H9 (cell line): Measurements from ENCODE around the gene SYNGR1. TPM values are rescaled to one million over a fixed set of nuclear protein-coding genes. Genes with fewer than 3 reads are reported as not detected.

ENCODE experiments used
- DNase-seq: peaks from one replicate; pipeline ENCODE4 v3.0.0-alpha.2; 2017
- H2AFZ ChIP-seq: one replicate; pipeline ENCODE4 v1.6.1; 2013; ENCODE audit warnings: mild to moderate bottlenecking, low read length, control low read depth, moderate library complexity
- H2AK5ac ChIP-seq: 2 replicates; pipeline ENCODE4 v1.6.1; 2013; ENCODE audit warnings: low read length, control low read depth, mixed read lengths; ENCODE audit not compliant: insufficient read length
- H2BK120ac ChIP-seq: one replicate; pipeline ENCODE4 v1.6.1; 2013; ENCODE audit warnings: low read depth, mild to moderate bottlenecking, low read length, control low read depth, inconsistent platforms; ENCODE audit not compliant: poor library complexity, severe bottlenecking
- H2BK12ac ChIP-seq: 2 replicates; pipeline ENCODE4 v1.6.1; 2013; ENCODE audit warnings: low read length, control low read depth, mixed read lengths, low read depth; ENCODE audit not compliant: insufficient read length
- H2BK15ac ChIP-seq: 2 replicates; pipeline ENCODE4 v1.6.1; 2013; ENCODE audit warnings: low read depth, low read length, control low read depth
- H2BK20ac ChIP-seq: one replicate; pipeline ENCODE4 v1.6.1; 2013; ENCODE audit warnings: low read depth, mild to moderate bottlenecking, low read length, control low read depth, inconsistent platforms; ENCODE audit not compliant: poor library complexity, severe bottlenecking
- H2BK5ac ChIP-seq: 2 replicates; pipeline ENCODE4 v1.6.1; 2013; ENCODE audit warnings: low read length, control low read depth, mixed read lengths; ENCODE audit not compliant: insufficient read length
- H3K14ac ChIP-seq: 2 replicates; pipeline ENCODE4 v1.6.1; 2013; ENCODE audit warnings: low read length, control low read depth; ENCODE audit not compliant: insufficient read depth
- H3K18ac ChIP-seq: 2 replicates; pipeline ENCODE4 v1.6.1; 2013; ENCODE audit warnings: low read depth, mild to moderate bottlenecking, mixed read lengths, low read length, control low read depth; ENCODE audit not compliant: insufficient read length
- H3K23ac ChIP-seq: 2 replicates; pipeline ENCODE4 v1.6.1; 2013; ENCODE audit warnings: low read length, control low read depth, mixed read lengths, low read depth; ENCODE audit not compliant: insufficient read length
- H3K23me2 ChIP-seq: 2 replicates; pipeline ENCODE4 v1.6.1; 2013; ENCODE audit warnings: low read depth, mild to moderate bottlenecking, mixed read lengths, low read length, control low read depth; ENCODE audit not compliant: insufficient read length, poor library complexity, severe bottlenecking
- H3K27ac ChIP-seq: 2 replicates; pipeline ENCODE4 v1.5.1; 2013; ENCODE audit warnings: low read length, control low read depth, mixed read lengths, low read depth; ENCODE audit not compliant: insufficient read length
- H3K27me3 ChIP-seq: 2 replicates; pipeline ENCODE4 v1.6.1; 2013; ENCODE audit warnings: low read length, control low read depth, inconsistent platforms; ENCODE audit not compliant: insufficient read depth
- H3K4ac ChIP-seq: 2 replicates; pipeline ENCODE4 v1.6.1; 2013; ENCODE audit warnings: low read depth, mild to moderate bottlenecking, control low read depth, inconsistent platforms, low read length, moderate library complexity
- H3K4me1 ChIP-seq: 2 replicates; pipeline ENCODE4 v1.6.1; 2013; ENCODE audit warnings: low read length, control low read depth, inconsistent platforms; ENCODE audit not compliant: insufficient read depth
- H3K4me2 ChIP-seq: 2 replicates; pipeline ENCODE4 v1.6.1; 2013; ENCODE audit warnings: low read length, control low read depth, mixed read lengths; ENCODE audit not compliant: insufficient read length, insufficient read depth
- H3K56ac ChIP-seq: 2 replicates; pipeline ENCODE4 v1.6.1; 2013; ENCODE audit warnings: low read depth, mild to moderate bottlenecking, mixed read lengths, low read length, control low read depth; ENCODE audit not compliant: insufficient read length
- H3K79me1 ChIP-seq: 2 replicates; pipeline ENCODE4 v1.6.1; 2013; ENCODE audit warnings: low read depth, mild to moderate bottlenecking, moderate library complexity, low read length, control low read depth, inconsistent platforms; ENCODE audit not compliant: insufficient read depth, poor library complexity, severe bottlenecking
- H3K79me2 ChIP-seq: 2 replicates; pipeline ENCODE4 v1.6.1; 2013; ENCODE audit warnings: low read length, control low read depth, inconsistent platforms; ENCODE audit not compliant: insufficient read depth
- H3K9ac ChIP-seq: 2 replicates; pipeline ENCODE4 v1.6.1; 2013; ENCODE audit warnings: low read length, control low read depth, mixed read lengths; ENCODE audit not compliant: insufficient read length; ENCODE audit errors: extremely low read depth
- H3K9me3 ChIP-seq: one replicate; pipeline ENCODE4 v1.6.1; 2013; ENCODE audit warnings: low read depth, low read length, inconsistent platforms; ENCODE audit not compliant: control insufficient read depth
- H3T11ph ChIP-seq: one replicate; pipeline ENCODE4 v1.6.1; 2013; ENCODE audit warnings: mild to moderate bottlenecking, low read length, control low read depth, inconsistent platforms
- H4K20me1 ChIP-seq: one replicate; pipeline ENCODE4 v1.6.1; 2013; ENCODE audit not compliant: control insufficient read depth, insufficient read length, insufficient read depth
- H4K5ac ChIP-seq: 2 replicates; pipeline ENCODE4 v1.6.1; 2013; ENCODE audit warnings: low read depth, mild to moderate bottlenecking, mixed read lengths, low read length, control low read depth; ENCODE audit not compliant: insufficient read length
- H4K8ac ChIP-seq: replicated peaks from 2 replicates; pipeline ENCODE4 v1.6.1; 2013; ENCODE audit warnings: low read length, control low read depth, mixed read lengths, low read depth; ENCODE audit not compliant: insufficient read length
- H4K91ac ChIP-seq: 2 replicates; pipeline ENCODE4 v1.6.1; 2013; ENCODE audit warnings: low read depth, mild to moderate bottlenecking, moderate library complexity, mixed read lengths, low read length, control low read depth; ENCODE audit not compliant: insufficient read length
- H3K27ac Mint-ChIP-seq, 3 experiments: 2 replicates in 2 of 3; 3 replicates in 1 of 3; pipeline ENCODE4 v1.8.0; 2020 to 2021; ENCODE audit warnings: mixed read lengths in 3 of 3, mild to moderate bottlenecking in 1 of 3, moderate library complexity in 1 of 3
- H3K27me3 Mint-ChIP-seq: 2 replicates; pipeline ENCODE4 v1.8.0; 2021; ENCODE audit warnings: low read depth, mild to moderate bottlenecking, moderate library complexity, mixed read lengths
- H3K36me3 Mint-ChIP-seq, 3 experiments: 2 replicates in 2 of 3; 3 replicates in 1 of 3; pipeline ENCODE4 v1.8.0; 2020 to 2021; ENCODE audit warnings: low read depth in 3 of 3, mixed read lengths in 3 of 3; ENCODE audit not compliant: insufficient read depth in 1 of 3
- H3K4me1 Mint-ChIP-seq, 2 experiments: 2 replicates each; pipeline ENCODE4 v1.8.0; 2020; ENCODE audit warnings: mixed read lengths in 2 of 2
- H3K4me3 Mint-ChIP-seq, 2 experiments: 2 replicates in 1 of 2; 3 replicates in 1 of 2; pipeline ENCODE4 v1.8.0; 2020 to 2021; ENCODE audit warnings: mild to moderate bottlenecking in 2 of 2, mixed read lengths in 2 of 2, moderate library complexity in 1 of 2
- H3K9me3 Mint-ChIP-seq, 2 experiments: 2 replicates in 1 of 2; 3 replicates in 1 of 2; pipeline ENCODE4 v1.8.0; 2020; ENCODE audit warnings: mild to moderate bottlenecking in 2 of 2, mixed read lengths in 2 of 2, moderate library complexity in 1 of 2
- WGBS: extraction: QIAGEN DNeasy Blood & Tissue Kit; methylation state at CpG from one replicate; pipeline ENCODE4 v1.1.7; 2013; ENCODE audit warnings: missing lambda C conversion rate, low lambda C conversion rate, mixed read lengths; ENCODE audit not compliant: insufficient read length; ENCODE audit errors: extremely low coverage; 5-methylcytosine and 5-hydroxymethylcytosine counted together
- total RNA-seq: library from RNA; stranded (reverse); gene quantifications from 2 replicates; pipeline ENCODE4 v1.2.1, GENCODE V29; 2021
- TF ChIP-seq, protein P1 (sequence below): fragments of 200-600 bp; sonication (generic); conservative IDR thresholded peaks from 3 replicates; pipeline ENCODE4 v1.8.0; 2021; ENCODE audit warnings: antibody characterized with exemption, mild to moderate bottlenecking

The SYNGR1 gene
- total RNA-seq, 1 experiment from 2014 or later, result 13.2 TPM

DNA sequence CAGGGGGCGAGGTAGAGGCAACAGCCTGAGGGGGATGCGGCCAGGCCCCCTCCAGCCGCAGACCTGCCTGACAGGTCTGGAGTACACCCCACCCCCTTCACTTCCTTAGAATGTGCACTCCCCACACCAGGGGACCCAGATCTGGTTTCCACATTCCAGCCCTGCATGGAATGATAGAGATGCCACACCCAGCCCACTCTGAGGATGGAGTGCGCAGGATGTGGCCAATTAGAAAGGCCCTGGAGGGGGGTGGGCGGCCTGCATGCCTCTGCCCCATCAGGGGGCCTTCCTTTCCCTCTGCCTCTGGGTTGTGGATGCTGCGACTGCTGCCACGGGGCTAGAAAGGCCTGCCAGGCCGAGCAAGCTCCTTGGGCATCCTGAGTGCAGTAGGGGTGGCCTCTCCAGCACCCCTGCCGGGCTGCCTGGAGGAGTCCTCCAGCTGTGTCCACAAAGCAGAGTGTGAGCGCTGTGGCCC lies 78.8 kb downstream of the SYNGR1 start:
- no peak overlapping the region for H3K56ac ChIP-seq
- H3K79me1 ChIP-seq, result no peaks in the 10 kb centered on the region
- no peaks in the 10 kb centered on the region for H3K27me3 ChIP-seq
- H2BK15ac ChIP-seq, result no peak overlapping the region
- DNase-seq, result peak; percentile 94
- no peak overlapping the region for H2BK12ac ChIP-seq
- H3K18ac ChIP-seq, result no peak overlapping the region
- peaks cover 35 to 46% of the 10 kb centered on the region in 2 experiments for H3K4me1 Mint-ChIP-seq
- H3K23me2 ChIP-seq, result no peaks in the 10 kb centered on the region
- no peak overlapping the region for H3K23ac ChIP-seq
- no peak overlapping the region for H2BK120ac ChIP-seq
- H3K27me3 Mint-ChIP-seq, result no peaks in the 10 kb centered on the region
- H3K9me3 Mint-ChIP-seq, result no peaks in the 10 kb centered on the region
- H4K91ac ChIP-seq, result no peak overlapping the region
- H3K9me3 ChIP-seq, result no peaks in the 10 kb centered on the region
- H3K9ac ChIP-seq, result no peak overlapping the region
- H4K8ac ChIP-seq, result no peak overlapping the region
- H3K36me3 Mint-ChIP-seq, result peaks cover 7 to 46% (median 45%) of the 10 kb centered on the region in 3 experiments; a peak in 6 of 7 replicates
- H2AK5ac ChIP-seq, result no peak overlapping the region
- no peaks in the 10 kb centered on the region for H3K79me2 ChIP-seq
- H3K4me3 Mint-ChIP-seq, result peak overlapping the region in 1 of 2 experiments; percentile 42; a peak in 1 of 5 replicates
- no peak overlapping the region for H3K4ac ChIP-seq
- H3K4me2 ChIP-seq, result no peak overlapping the region
- no peak overlapping the region for H4K5ac ChIP-seq
- H3K27ac Mint-ChIP-seq, result peak overlapping the region; percentile 70 to 83 (median 81); a peak in 4 of 7 replicates
- no peak overlapping the region for H3T11ph ChIP-seq
- no peak overlapping the region for H2BK5ac ChIP-seq
- no CpG with 5 or more reads among the region's 10 CpGs for WGBS
- no peaks in the 10 kb centered on the region for H4K20me1 ChIP-seq
- peaks cover 11% of the 10 kb centered on the region; the same call in 1 of the 2 replicates for H3K4me1 ChIP-seq
- peak overlapping the region; percentile 59; the same call in 1 of the 2 replicates for H3K14ac ChIP-seq
- H2BK20ac ChIP-seq, result no peak overlapping the region
- H3K27ac ChIP-seq, result no peak overlapping the region
- no peak overlapping the region for H2AFZ ChIP-seq
- TF ChIP-seq, protein P1, sequence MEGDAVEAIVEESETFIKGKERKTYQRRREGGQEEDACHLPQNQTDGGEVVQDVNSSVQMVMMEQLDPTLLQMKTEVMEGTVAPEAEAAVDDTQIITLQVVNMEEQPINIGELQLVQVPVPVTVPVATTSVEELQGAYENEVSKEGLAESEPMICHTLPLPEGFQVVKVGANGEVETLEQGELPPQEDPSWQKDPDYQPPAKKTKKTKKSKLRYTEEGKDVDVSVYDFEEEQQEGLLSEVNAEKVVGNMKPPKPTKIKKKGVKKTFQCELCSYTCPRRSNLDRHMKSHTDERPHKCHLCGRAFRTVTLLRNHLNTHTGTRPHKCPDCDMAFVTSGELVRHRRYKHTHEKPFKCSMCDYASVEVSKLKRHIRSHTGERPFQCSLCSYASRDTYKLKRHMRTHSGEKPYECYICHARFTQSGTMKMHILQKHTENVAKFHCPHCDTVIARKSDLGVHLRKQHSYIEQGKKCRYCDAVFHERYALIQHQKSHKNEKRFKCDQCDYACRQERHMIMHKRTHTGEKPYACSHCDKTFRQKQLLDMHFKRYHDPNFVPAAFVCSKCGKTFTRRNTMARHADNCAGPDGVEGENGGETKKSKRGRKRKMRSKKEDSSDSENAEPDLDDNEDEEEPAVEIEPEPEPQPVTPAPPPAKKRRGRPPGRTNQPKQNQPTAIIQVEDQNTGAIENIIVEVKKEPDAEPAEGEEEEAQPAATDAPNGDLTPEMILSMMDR, result peak; percentile 58; the same call in 1 of the 3 replicates
